Adrenal gland (tissue), 12 donors: Measurements from ENCODE around the gene PDIA3. TPM values are rescaled to one million over a fixed set of nuclear protein-coding genes. Genes with fewer than 3 reads are reported as not detected.

Experiments
- DNase-seq, 7 donors: peaks; one replicate each; pipeline ENCODE4 v3.0.0-alpha.2; 2019 to 2020
- H3K27ac ChIP-seq, 5 donors: fragments of 200-600 bp; sonication (generic) in 4 of 5; 1 replicate in 3 of 5; 2 replicates in 2 of 5; pipeline versions ENCODE4 v1.5.1 to v1.8.0; 2016 to 2020; ENCODE audit warnings: mild to moderate bottlenecking in 1 of 5
- H3K27me3 ChIP-seq: fragments of 200-600 bp; 2 replicates; pipeline ENCODE4 v1.8.0; 2021
- H3K36me3 ChIP-seq, 2 donors: fragments of 200-600 bp; replicated peaks in 1 of 2; 1 replicate in 1 of 2; 2 replicates in 1 of 2; pipeline versions ENCODE4 v1.5.1 to v1.8.0; 2018 to 2022
- H3K4me1 ChIP-seq, 2 donors: fragments of 200-600 bp; replicated peaks in 1 of 2; 1 replicate in 1 of 2; 2 replicates in 1 of 2; pipeline versions ENCODE4 v1.5.1 to v1.8.0; 2018 to 2021
- H3K4me3 ChIP-seq, 4 donors: fragments of 200-600 bp; sonication (generic) in 3 of 4; one replicate each; pipeline ENCODE4 v1.5.1; 2016 to 2018
- H3K9me3 ChIP-seq, 3 donors: fragments of 200-600 bp; sonication (generic) in 1 of 3; replicated peaks in 1 of 3; 1 replicate in 2 of 3; 2 replicates in 1 of 3; pipeline versions ENCODE4 v1.5.1 to v1.8.0; 2016 to 2021
- POLR2A ChIP-seq, 2 donors: fragments of 450-650 bp; IDR thresholded peaks; one replicate each; pipeline ENCODE4 v1.6.1; 2017; ENCODE audit warnings: antibody characterized with exemption in 2 of 2, mild to moderate bottlenecking in 2 of 2, moderate library complexity in 1 of 2
- WGBS, 4 donors: extraction: QIAGEN DNeasy Blood & Tissue Kit in 2 of 4; methylation state at CpG; one replicate each; pipeline versions ENCODE4 v1.1.5 to v1.1.7; 2013 to 2017; 5-methylcytosine and 5-hydroxymethylcytosine counted together
- intact Hi-C, 2 donors: fragments of 100-400 bp; cut with DNase I; formaldehyde crosslinking; loops; one replicate each; pipeline versions ENCODE4 v1.14.1 to v1.15.0; 2022 to 2023
- polyA plus RNA-seq, 3 donors: library from polyadenylated mRNA; stranded (reverse); fragments of 200-250 nt in 2 of 3; fragments of 350-450 nt in 1 of 3; fragmentation: Illumina TruSeq in 1 of 3; extraction: RNeasy Lipid Tissue Mini Kit (QIAGEN cat#74804) in 1 of 3; gene quantifications; one replicate each; pipeline ENCODE4 v1.2.3, GENCODE V29; 2013 to 2014
- total RNA-seq, 9 donors: library from RNA; depleted of rRNA in 4 of 9; stranded (reverse); fragments of >200 nt in 4 of 9; fragments of 120-200 nt in 1 of 9; fragmentation: NEBNext Ultra II Directional in 1 of 9; extraction: Animal tissue kit (Norgen Biotek cat#: 25700) in 1 of 9; gene quantifications; one replicate each; pipeline versions ENCODE4 v1.1.0 to v1.2.4, GENCODE V29; 2013 to 2023
- TF ChIP-seq, protein P1 (sequence below), 6 experiments: fragments of 450-650 bp in 4 of 6; fragments of 200-600 bp in 2 of 6; sonication (generic) in 1 of 6; IDR thresholded peaks; 1 replicate in 5 of 6; 2 replicates in 1 of 6; pipeline versions ENCODE4 v1.5.1 to v1.8.0; 2016 to 2021; ENCODE audit warnings: antibody characterized with exemption in 6 of 6, mild to moderate bottlenecking in 2 of 6, moderate library complexity in 1 of 6
- donor health status: healthy with polysubstance abuse.
- donor health status: Bipolar disorder and iron deficiency.
- donor health status: DM: yes; HTN: yes; CAD: no.
- donor health status: DM: no; HTN: no; CAD: no.
- donor health status: DM: no; HTN: no; CAD: no.
- donor health status: DM: yes; HTN: yes; CAD: no.

Gene PDIA3
- total and polyA plus RNA-seq, 12 donors: 92.7 to 727 (median 201) TPM

GRCh38 chr15:43762824-43763223, 16.6 kb downstream of the PDIA3 start:
- no peak for DNase-seq
- Histone ChIP-seq H3K4me1 (peaks cover 6 to 16% of the 10 kb centered on the region in 2 donors), H3K9me3 (no peaks in the 10 kb centered on the region), H3K27me3 (no peaks in the 10 kb centered on the region), H3K4me3 (no peak overlapping the region), H3K27ac (peak overlapping the region in 1 of 5 donors; percentile 33), H3K36me3 (peaks cover 0 to 99% of the 10 kb centered on the region in 2 donors)
- intact Hi-C loops: no loop called here
- no peak for TF ChIP-seq POLR2A (IDR thresholded peaks at IDR 0.05)
- TF ChIP-seq, protein P1, sequence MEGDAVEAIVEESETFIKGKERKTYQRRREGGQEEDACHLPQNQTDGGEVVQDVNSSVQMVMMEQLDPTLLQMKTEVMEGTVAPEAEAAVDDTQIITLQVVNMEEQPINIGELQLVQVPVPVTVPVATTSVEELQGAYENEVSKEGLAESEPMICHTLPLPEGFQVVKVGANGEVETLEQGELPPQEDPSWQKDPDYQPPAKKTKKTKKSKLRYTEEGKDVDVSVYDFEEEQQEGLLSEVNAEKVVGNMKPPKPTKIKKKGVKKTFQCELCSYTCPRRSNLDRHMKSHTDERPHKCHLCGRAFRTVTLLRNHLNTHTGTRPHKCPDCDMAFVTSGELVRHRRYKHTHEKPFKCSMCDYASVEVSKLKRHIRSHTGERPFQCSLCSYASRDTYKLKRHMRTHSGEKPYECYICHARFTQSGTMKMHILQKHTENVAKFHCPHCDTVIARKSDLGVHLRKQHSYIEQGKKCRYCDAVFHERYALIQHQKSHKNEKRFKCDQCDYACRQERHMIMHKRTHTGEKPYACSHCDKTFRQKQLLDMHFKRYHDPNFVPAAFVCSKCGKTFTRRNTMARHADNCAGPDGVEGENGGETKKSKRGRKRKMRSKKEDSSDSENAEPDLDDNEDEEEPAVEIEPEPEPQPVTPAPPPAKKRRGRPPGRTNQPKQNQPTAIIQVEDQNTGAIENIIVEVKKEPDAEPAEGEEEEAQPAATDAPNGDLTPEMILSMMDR (IDR thresholded peaks at IDR 0.05): no peak
- 83 to 90% (median 85%) methylated on average over 6 of the region's 6 CpGs for WGBS, 4 donors

DNA sequence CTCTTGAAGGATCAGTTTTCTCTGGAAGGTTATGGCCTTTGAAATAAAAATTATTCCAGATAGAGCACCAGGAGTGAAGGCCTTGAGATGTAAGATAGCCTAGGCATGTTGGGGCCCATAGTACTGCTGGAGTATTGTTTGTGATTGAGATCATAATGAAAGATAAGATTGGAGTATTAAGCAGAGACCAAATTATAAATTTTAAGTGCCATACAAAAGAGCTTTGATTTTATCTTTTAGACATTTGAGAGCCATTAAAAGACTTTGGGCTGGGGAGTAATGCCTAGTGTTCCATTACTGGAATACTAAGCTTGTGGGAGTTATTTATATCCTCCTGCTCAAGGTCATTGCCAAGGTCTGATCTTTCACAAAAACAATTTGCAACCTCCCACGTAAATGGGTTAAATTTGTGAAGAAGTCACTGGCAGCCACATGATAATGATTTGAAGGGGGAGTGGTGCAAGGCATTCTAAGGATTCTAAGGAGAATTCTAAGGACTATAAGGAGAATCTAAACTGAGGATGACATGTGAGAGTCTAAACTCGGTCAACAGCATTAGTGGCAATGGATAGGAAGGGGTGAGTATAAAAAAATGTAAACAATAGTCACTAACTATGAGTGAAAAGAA, 17.7 kb downstream of the PDIA3 start:
- H3K36me3 ChIP-seq: peaks cover 0 to 99% of the 10 kb centered on the region in 2 donors
- TF ChIP-seq, protein P1 (IDR thresholded peaks at IDR 0.05): no peak
- TF ChIP-seq POLR2A (IDR thresholded peaks at IDR 0.05): no peak
- no peaks in the 10 kb centered on the region for H3K27me3 ChIP-seq
- 45 to 52% (median 48%) methylated on average over 2 of the region's 2 CpGs for WGBS, 4 donors
- intact Hi-C loops: no loop called here
- H3K4me1 ChIP-seq: peaks cover 6 to 16% of the 10 kb centered on the region in 2 donors
- no peak overlapping the region for H3K4me3 ChIP-seq
- no peaks in the 10 kb centered on the region for H3K9me3 ChIP-seq
- peak overlapping the region in 2 of 5 donors; percentile 33 to 43 for H3K27ac ChIP-seq
- peak in 2 of 7 donors; percentile 16 to 17 for DNase-seq

DNA sequence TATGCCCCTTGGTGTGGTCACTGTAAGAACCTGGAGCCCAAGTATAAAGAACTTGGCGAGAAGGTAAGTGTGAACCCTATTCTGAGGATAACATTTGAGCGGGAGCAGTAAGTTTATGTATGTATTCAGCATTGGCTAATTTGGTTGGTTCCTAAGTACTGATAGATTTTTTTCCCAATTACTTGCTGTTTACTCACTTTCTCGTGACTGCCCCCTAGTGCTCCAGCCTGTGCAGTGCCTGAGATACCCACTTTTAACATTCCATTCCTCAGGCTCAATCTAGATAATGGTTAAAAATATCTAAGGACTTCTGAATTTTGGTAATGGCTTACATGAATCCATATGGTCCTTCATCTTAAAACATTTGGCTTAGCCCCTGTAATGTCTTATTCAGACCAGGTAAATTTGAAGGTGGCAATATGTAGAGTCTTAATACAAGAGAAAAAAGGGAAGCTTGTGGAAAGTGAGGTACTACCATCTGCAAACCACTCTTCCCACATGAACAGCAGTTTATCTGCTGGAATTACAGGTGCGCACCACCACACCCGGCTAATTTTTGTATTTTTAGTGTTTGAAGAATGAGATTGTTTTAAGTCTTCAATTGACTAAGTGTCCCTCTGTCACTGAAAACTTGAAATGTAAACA, 23.5 kb downstream of the PDIA3 start:
- H3K4me1 ChIP-seq: peaks cover 0 to 6% of the 10 kb centered on the region in 2 donors
- H3K36me3 ChIP-seq: peaks cover 0 to 94% of the 10 kb centered on the region in 2 donors
- no peak overlapping the region for H3K4me3 ChIP-seq
- H3K27ac ChIP-seq: peak overlapping the region in 1 of 5 donors; percentile 43
- no peaks in the 10 kb centered on the region for H3K27me3 ChIP-seq
- WGBS, 4 donors: 57 to 62% (median 59%) methylated on average over 5 of the region's 5 CpGs
- DNase-seq: peak; percentile 53 to 89 (median 75)
- no peaks in the 10 kb centered on the region for H3K9me3 ChIP-seq
- intact Hi-C loops: no loop called here
- TF ChIP-seq POLR2A (IDR thresholded peaks at IDR 0.05): no peak
- TF ChIP-seq, protein P1 (IDR thresholded peaks at IDR 0.05): peak; percentile 61 to 79 (median 67)

DNA sequence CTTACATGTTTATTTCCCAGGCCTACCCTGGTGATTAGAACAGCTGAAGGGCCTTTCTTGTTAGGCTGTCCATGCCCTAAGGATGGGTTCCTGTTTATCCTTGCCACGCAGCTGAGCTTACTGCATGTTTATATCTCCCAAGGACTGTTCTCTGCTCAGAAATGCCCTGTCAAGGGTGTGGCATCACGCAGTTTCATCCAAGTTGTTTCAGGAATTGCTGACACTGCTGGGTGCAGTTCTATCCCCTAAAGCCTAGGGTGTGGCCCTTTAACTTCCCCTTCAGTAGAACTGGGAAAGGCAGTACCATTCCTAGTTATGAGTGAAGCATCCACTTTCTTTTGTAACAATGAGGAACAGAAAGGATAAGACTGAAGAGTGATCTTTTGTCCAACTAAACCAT, 25.6 kb downstream of the PDIA3 start:
- Histone ChIP-seq H3K27me3 (no peaks in the 10 kb centered on the region), H3K4me1 (peaks cover 0 to 12% of the 10 kb centered on the region in 2 donors), H3K9me3 (no peaks in the 10 kb centered on the region), H3K27ac (no peak overlapping the region), H3K36me3 (peaks cover 0 to 73% of the 10 kb centered on the region in 2 donors), H3K4me3 (no peak overlapping the region)
- intact Hi-C loops: no loop called here
- DNase-seq: peak in 2 of 7 donors; percentile 17 to 49
- no peak for TF ChIP-seq POLR2A (IDR thresholded peaks at IDR 0.05)
- TF ChIP-seq, protein P1 (IDR thresholded peaks at IDR 0.05): no peak
- 59 to 78% (median 64%) methylated on average over 2 of the region's 2 CpGs for WGBS, 4 donors
